ENCODE measurements around the gene AMBN. TPM values are rescaled to one million over a fixed set of nuclear protein-coding genes. Genes with fewer than 3 reads are reported as not detected.

The AMBN gene
- total RNA-seq, 1 donor from 2014 or later: not detected

DNA sequence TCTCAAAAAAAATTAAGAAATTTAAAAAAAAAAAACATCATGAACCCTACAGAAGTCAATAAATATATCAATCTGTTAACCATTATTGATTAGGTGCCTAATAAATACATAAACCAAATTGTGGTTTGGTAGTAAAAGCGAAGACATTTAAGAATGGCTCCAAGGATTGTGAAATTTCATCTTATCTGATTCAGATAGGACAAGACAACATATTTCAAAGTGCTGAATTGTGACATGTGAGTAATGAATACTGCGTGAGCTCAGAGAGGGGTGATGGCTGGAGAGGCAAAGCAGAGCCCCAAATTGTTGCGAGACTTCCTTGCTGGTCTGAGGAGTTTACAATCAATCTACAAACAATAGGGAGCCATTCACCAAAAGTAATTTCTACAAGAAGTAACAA lies 8.2 kb downstream of the AMBN start:
- TF ChIP-seq CTCF (IDR thresholded peaks at IDR 0.05; ENCODE audit: unreplicated experiment): no peak
- H3K27ac Mint-ChIP-seq: peak overlapping the region; percentile 31
- no peak for DNase-seq (ENCODE audit: low spot score, unreplicated experiment)
- no peaks in the 10 kb centered on the region for H3K9me3 Mint-ChIP-seq (ENCODE audit: low read depth)
- peaks cover 6% of the 10 kb centered on the region for H3K4me1 Mint-ChIP-seq (ENCODE audit: low read depth)
- H3K27me3 Mint-ChIP-seq: no peaks in the 10 kb centered on the region
- no peak overlapping the region for H3K4me3 Mint-ChIP-seq (ENCODE audit: low read depth)
- no peaks in the 10 kb centered on the region for H3K36me3 Mint-ChIP-seq (ENCODE audit: insufficient read depth)

DNA sequence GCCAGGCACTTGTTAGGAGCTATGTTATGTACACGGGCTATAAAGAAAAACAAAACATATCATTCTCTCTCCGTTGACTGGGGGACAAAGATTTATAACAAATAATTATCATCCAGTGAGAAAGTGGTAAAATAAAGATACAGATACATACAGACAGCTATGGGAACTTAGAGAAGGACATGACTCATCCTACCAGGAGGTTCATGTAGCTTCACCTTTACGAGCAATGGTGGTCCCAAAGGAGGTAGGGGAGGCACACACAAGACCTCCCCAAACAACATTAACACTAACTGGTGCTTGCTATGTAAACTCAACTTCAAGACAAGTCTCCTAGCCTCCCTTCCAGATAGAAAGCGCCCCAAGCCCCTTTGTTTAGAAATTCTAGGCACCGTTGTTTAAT lies 8.9 kb downstream of the AMBN start:
- Mint-ChIP-seq H3K4me1 (ENCODE audit: low read depth) (peaks cover 6% of the 10 kb centered on the region), H3K4me3 (ENCODE audit: low read depth) (no peak overlapping the region), H3K9me3 (ENCODE audit: low read depth) (no peaks in the 10 kb centered on the region), H3K27me3 (no peaks in the 10 kb centered on the region), H3K36me3 (ENCODE audit: insufficient read depth) (no peaks in the 10 kb centered on the region), H3K27ac (no peak overlapping the region)
- no peak for DNase-seq (ENCODE audit: low spot score, unreplicated experiment)
- TF ChIP-seq CTCF (IDR thresholded peaks at IDR 0.05; ENCODE audit: unreplicated experiment): no peak

- H3K27me3 Mint-ChIP-seq: no peaks in the 10 kb centered on the region
- peaks cover 6% of the 10 kb centered on the region for H3K4me1 Mint-ChIP-seq (ENCODE audit: low read depth)
- no peak overlapping the region for H3K4me3 Mint-ChIP-seq (ENCODE audit: low read depth)
- DNase-seq (ENCODE audit: low spot score, unreplicated experiment): peak; percentile 36
- no peaks in the 10 kb centered on the region for H3K9me3 Mint-ChIP-seq (ENCODE audit: low read depth)
- H3K27ac Mint-ChIP-seq: no peak overlapping the region
- no peaks in the 10 kb centered on the region for H3K36me3 Mint-ChIP-seq (ENCODE audit: insufficient read depth)
- peak; percentile 80 for TF ChIP-seq CTCF (IDR thresholded peaks at IDR 0.05; ENCODE audit: unreplicated experiment)
Observed at GRCh38 chr4:70601422-70602039, 9.5 kb downstream of the AMBN start.

GRCh38 chr4:70603856-70604255 lies 11.8 kb downstream of the AMBN start:
- Mint-ChIP-seq H3K4me3 (ENCODE audit: low read depth) (no peak overlapping the region), H3K4me1 (ENCODE audit: low read depth) (peaks cover 6% of the 10 kb centered on the region), H3K9me3 (ENCODE audit: low read depth) (no peaks in the 10 kb centered on the region), H3K27me3 (no peaks in the 10 kb centered on the region), H3K27ac (no peak overlapping the region), H3K36me3 (ENCODE audit: insufficient read depth) (no peaks in the 10 kb centered on the region)
- TF ChIP-seq CTCF (IDR thresholded peaks at IDR 0.05; ENCODE audit: unreplicated experiment): no peak
- DNase-seq (ENCODE audit: low spot score, unreplicated experiment): no peak

DNA sequence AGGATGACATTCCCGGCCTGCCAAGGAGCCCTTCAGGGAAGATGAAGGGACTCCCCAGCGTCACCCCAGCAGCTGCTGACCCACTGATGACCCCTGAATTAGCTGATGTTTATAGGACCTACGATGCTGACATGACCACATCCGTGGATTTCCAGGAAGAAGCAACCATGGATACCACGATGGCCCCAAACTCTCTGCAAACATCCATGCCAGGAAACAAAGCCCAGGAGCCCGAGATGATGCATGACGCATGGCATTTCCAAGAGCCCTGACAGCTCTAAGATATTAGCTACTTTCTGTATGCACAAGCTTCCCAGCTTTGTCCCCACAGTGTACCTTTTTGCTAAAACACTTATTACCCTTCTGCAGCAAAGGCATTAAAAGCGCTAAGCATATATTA lies 14.4 kb downstream of the AMBN start:
- H3K27me3 Mint-ChIP-seq: no peaks in the 10 kb centered on the region
- no peak overlapping the region for H3K4me3 Mint-ChIP-seq (ENCODE audit: low read depth)
- TF ChIP-seq CTCF (IDR thresholded peaks at IDR 0.05; ENCODE audit: unreplicated experiment): no peak
- no peak for DNase-seq (ENCODE audit: low spot score, unreplicated experiment)
- no peaks in the 10 kb centered on the region for H3K9me3 Mint-ChIP-seq (ENCODE audit: low read depth)
- H3K4me1 Mint-ChIP-seq (ENCODE audit: low read depth): peaks cover under 1% of the 10 kb centered on the region
- no peak overlapping the region for H3K27ac Mint-ChIP-seq
- no peaks in the 10 kb centered on the region for H3K36me3 Mint-ChIP-seq (ENCODE audit: insufficient read depth)

Measured in progenitor cell of endocrine pancreas (in vitro differentiated cells).